ENCODE results near the gene SRSF3. TPM values are rescaled to one million over a fixed set of nuclear protein-coding genes. Genes with fewer than 3 reads are reported as not detected.

Gene SRSF3
- total RNA-seq, 2 experiments from 2014 or later: 550 to 556 TPM

DNA sequence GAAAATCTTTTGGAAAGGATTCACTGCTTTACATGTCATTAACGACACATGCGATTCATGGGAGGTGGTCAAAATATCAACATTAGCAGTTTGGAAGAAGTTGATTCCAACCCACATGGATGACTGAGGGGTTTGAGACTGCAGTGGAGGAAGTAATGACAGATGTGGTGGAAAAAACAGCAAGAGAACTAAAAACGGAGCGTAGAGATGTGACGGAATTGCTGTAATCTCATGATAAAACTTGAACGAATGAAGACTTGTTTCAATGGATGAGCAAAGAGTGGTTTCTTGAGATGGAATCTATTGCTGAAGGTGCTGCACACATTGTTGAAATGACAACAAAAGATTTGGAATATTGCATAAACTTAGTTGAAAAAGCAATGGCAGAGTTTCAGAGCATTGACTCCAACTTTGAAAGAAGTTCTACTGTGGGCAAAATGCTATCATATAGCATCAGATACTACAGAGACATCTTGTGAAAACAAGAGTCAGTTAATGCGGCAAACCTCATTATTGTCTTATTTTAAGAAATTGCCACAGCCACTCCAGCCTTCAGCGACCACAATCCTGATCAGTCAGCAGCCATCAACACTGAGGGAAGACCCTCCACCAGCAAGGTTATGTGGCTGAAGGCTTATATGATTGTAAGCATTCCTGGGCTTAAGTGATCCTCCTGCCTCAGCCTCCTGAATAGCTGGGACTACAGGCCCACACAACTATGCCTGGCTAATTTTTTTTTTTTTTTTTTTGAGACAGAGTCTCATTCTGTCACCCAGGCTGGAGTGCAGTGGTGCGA, 19.2 kb downstream of the SRSF3 start:
- CTCF ChIA-PET: no interaction called here
- no peak for DNase-seq
- H3K4me1 Mint-ChIP-seq (ENCODE audit: low read depth): peaks cover 38% of the 10 kb centered on the region
- Histone ChIP-seq H3K27ac (ENCODE audit: low read depth in 1 of 2, low read length in 2 of 2) (no peak overlapping the region), H3K9me3 (ENCODE audit: control insufficient read depth in 1 of 2, insufficient read depth in 1 of 2, low read length in 2 of 2) (no peaks in the 10 kb centered on the region), H3K36me3 (ENCODE audit: insufficient read depth, low read length) (peaks cover 48% of the 10 kb centered on the region), H3K4me3 (ENCODE audit: low read length) (no peak overlapping the region), H3K27me3 (ENCODE audit: control insufficient read depth in 1 of 2, insufficient read depth in 2 of 2, low read length in 2 of 2) (no peaks in the 10 kb centered on the region), H3K4me1 (ENCODE audit: insufficient read depth, low read length) (peaks cover 22% of the 10 kb centered on the region)
- TF ChIP-seq, protein P1, sequence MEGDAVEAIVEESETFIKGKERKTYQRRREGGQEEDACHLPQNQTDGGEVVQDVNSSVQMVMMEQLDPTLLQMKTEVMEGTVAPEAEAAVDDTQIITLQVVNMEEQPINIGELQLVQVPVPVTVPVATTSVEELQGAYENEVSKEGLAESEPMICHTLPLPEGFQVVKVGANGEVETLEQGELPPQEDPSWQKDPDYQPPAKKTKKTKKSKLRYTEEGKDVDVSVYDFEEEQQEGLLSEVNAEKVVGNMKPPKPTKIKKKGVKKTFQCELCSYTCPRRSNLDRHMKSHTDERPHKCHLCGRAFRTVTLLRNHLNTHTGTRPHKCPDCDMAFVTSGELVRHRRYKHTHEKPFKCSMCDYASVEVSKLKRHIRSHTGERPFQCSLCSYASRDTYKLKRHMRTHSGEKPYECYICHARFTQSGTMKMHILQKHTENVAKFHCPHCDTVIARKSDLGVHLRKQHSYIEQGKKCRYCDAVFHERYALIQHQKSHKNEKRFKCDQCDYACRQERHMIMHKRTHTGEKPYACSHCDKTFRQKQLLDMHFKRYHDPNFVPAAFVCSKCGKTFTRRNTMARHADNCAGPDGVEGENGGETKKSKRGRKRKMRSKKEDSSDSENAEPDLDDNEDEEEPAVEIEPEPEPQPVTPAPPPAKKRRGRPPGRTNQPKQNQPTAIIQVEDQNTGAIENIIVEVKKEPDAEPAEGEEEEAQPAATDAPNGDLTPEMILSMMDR (IDR thresholded peaks at IDR 0.05): no peak
- peaks cover 57% of the 10 kb centered on the region for H3K36me3 Mint-ChIP-seq (ENCODE audit: low read depth)
- ATAC-seq (ENCODE audit: poor library complexity): no peak
- POLR2A ChIA-PET: no interaction called here
- intact Hi-C loops (cut with DNase I, micrococcal nuclease): loop anchor here in 1 of 2 experiments (5.0 to 10.0 kb wide), 2 partner anchors 239 to 581 kb away; no protein-coding TSS in a partner anchor
- H3K9me3 Mint-ChIP-seq: no peaks in the 10 kb centered on the region
- no peaks in the 10 kb centered on the region for H3K27me3 Mint-ChIP-seq
- H3K27ac Mint-ChIP-seq: peak overlapping the region; percentile 1
- no peak overlapping the region for H3K4me3 Mint-ChIP-seq

DNA sequence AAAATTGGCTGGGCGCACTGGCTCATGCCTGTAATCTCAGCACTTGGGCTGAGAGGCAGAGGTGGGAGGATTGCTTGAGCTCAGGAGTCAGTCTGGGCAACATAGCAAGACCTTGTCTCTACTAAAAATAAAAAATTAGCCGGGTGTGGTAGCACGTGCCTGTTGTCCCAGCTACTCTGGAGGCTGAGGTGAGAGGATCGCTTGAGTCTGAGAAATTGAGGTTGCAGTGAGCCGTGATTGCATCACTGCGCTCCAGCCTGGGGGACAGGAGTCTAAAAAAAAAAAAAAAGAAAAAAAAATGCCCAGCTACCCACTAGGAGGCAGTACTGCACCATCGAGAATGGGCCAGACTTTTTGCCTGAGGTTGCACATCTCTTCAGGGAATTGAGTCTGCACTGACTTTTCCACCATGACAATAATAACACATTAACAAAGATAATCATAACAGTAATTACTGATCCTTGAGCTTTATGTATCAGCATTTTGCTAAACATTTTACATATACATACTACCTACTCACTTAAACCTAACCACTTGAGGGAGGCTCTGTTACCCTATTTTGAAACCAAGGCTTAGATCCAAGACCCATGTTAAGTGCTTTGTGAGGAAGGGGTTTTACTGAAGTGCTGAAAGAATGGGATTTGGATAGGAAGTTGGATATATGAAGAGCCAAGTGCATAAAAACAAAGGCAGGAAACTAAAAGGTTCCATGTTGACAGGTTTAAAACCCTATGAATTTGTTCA, 21.0 kb downstream of the SRSF3 start:
- Mint-ChIP-seq H3K36me3 (ENCODE audit: low read depth) (peaks cover 40% of the 10 kb centered on the region), H3K27ac (peak overlapping the region; percentile 66), H3K27me3 (no peaks in the 10 kb centered on the region), H3K4me3 (no peak overlapping the region), H3K9me3 (no peaks in the 10 kb centered on the region), H3K4me1 (ENCODE audit: low read depth) (peaks cover 21% of the 10 kb centered on the region)
- Histone ChIP-seq H3K27me3 (ENCODE audit: control insufficient read depth in 1 of 2, insufficient read depth in 2 of 2, low read length in 2 of 2) (no peaks in the 10 kb centered on the region), H3K9me3 (ENCODE audit: control insufficient read depth in 1 of 2, insufficient read depth in 1 of 2, low read length in 2 of 2) (no peaks in the 10 kb centered on the region), H3K36me3 (ENCODE audit: insufficient read depth, low read length) (peaks cover 32% of the 10 kb centered on the region), H3K4me3 (ENCODE audit: low read length) (no peak overlapping the region), H3K27ac (ENCODE audit: low read depth in 1 of 2, low read length in 2 of 2) (no peak overlapping the region), H3K4me1 (ENCODE audit: insufficient read depth, low read length) (peaks cover 9% of the 10 kb centered on the region)
- ATAC-seq (ENCODE audit: poor library complexity) (peak; percentile 85), DNase-seq (peak in 9 of 14 experiments; percentile 17 to 82 (median 32))
- TF ChIP-seq, protein P1 (IDR thresholded peaks at IDR 0.05): peak; percentile 74
- ChIA-PET POLR2A (interaction anchor here (0.6 to 1.9 kb wide), 11 partner anchors 8 to 1963 kb away, joined by 3 to 10 read pairs (median 4); partner anchors contain the start of gene CDKN1A), CTCF (interaction anchor here (0.5 to 2.7 kb wide), 27 partner anchors 9 to 1715 kb away, joined by 3 to 21 read pairs (median 4); partner anchors contain the start of gene CDKN1A)
- intact Hi-C loops (cut with DNase I, micrococcal nuclease): loop anchor here (1.0 to 10.0 kb wide), 5 partner anchors 65 to 580 kb away; no protein-coding TSS in a partner anchor

DNA sequence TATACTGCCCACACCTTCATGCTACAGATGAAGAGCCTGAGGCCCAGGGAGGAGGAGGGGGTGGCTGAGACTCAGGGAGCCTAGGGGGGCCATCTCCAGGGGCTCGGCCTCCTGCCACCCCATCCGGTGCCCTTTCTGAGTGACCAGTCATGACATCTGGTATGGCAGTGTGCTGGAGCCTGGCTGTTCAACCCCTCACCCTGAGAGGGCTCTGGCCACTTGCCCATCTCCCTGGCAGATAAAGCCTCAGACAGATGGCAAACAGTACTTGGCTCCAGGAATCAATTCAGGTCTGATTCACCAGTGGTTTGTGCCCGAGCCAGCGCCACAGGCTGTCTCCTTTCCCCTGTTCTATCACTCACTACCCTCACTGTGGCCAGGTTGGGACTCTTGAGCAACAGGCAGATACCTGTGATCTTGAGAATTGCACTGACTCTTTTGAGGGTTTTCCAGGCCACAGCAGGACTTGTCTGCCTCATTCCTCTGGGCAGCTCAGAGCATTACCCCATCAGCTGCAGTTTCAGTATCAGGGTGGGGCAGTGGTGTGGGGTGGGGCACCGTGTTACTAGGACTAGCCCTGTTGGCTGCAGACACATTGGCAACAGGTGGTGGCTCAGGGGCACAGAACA, 22.8 kb downstream of the SRSF3 start:
- H3K9me3 Mint-ChIP-seq: no peaks in the 10 kb centered on the region
- Histone ChIP-seq H3K4me3 (ENCODE audit: low read length) (no peak overlapping the region), H3K4me1 (ENCODE audit: insufficient read depth, low read length) (peaks cover 5% of the 10 kb centered on the region), H3K9me3 (ENCODE audit: control insufficient read depth in 1 of 2, insufficient read depth in 1 of 2, low read length in 2 of 2) (no peaks in the 10 kb centered on the region), H3K27ac (ENCODE audit: low read depth in 1 of 2, low read length in 2 of 2) (no peak overlapping the region), H3K36me3 (ENCODE audit: insufficient read depth, low read length) (peaks cover 17% of the 10 kb centered on the region), H3K27me3 (ENCODE audit: control insufficient read depth in 1 of 2, insufficient read depth in 2 of 2, low read length in 2 of 2) (no peaks in the 10 kb centered on the region)
- DNase-seq: no peak
- H3K27ac Mint-ChIP-seq: no peak overlapping the region
- CTCF ChIA-PET: no interaction called here
- no peak overlapping the region for H3K4me3 Mint-ChIP-seq
- POLR2A ChIA-PET: no interaction called here
- intact Hi-C loops (cut with DNase I, micrococcal nuclease): loop anchor here in 1 of 2 experiments (10.0 kb wide), 1 partner anchor 578 kb away; no protein-coding TSS in a partner anchor
- peaks cover 12% of the 10 kb centered on the region for H3K4me1 Mint-ChIP-seq (ENCODE audit: low read depth)
- TF ChIP-seq, protein P1 (IDR thresholded peaks at IDR 0.05): no peak
- H3K27me3 Mint-ChIP-seq: no peaks in the 10 kb centered on the region
- ATAC-seq (ENCODE audit: poor library complexity): no peak
- H3K36me3 Mint-ChIP-seq (ENCODE audit: low read depth): peaks cover 23% of the 10 kb centered on the region
